HG03432 (cell line): Measurements from ENCODE around the gene DCAF8.
A peak's percentile ranks its signal among the peaks of the same experiment; 100 is the strongest.

Experiments used
- ATAC-seq: cut with Tn5 transposase; IDR thresholded peaks from one replicate; pipeline ENCODE4 v1.9.1; 2021; ENCODE audit warnings: mild to moderate bottlenecking, moderate library complexity; ENCODE audit not compliant: unreplicated experiment

The DCAF8 gene

GRCh38 chr1:160206036-160206389 is 56.3 kb downstream of the DCAF8 start:
- ATAC-seq: peak; percentile 28

- peak; percentile 57 for ATAC-seq
Measured at GRCh38 chr1:160205242-160206035, 56.9 kb downstream of the DCAF8 start, which contains the start of gene PEA15. Gene PEA15 (plus strand): TSS chr1:160205384. CDS start chr1:160211545, 6,161 bp downstream.

- ATAC-seq: peak; percentile 71
Measured at GRCh38 chr1:160204526-160205241, 57.7 kb downstream of the DCAF8 start.

- no peak for ATAC-seq
Measured at GRCh38 chr1:160200786-160201185, 61.6 kb downstream of the DCAF8 start.

GRCh38 chr1:160197231-160197630 is 65.1 kb downstream of the DCAF8 start:
- no peak for ATAC-seq

- ATAC-seq: no peak
Measured at GRCh38 chr1:160196143-160196542, 66.2 kb downstream of the DCAF8 start.

- ATAC-seq: no peak
Measured at GRCh38 chr1:160194737-160195059, 67.7 kb downstream of the DCAF8 start.

GRCh38 chr1:160193832-160194736 is 68.3 kb downstream of the DCAF8 start:
- ATAC-seq: no peak

- peak; percentile 71 for ATAC-seq
Measured at GRCh38 chr1:160193091-160193819, 69.1 kb downstream of the DCAF8 start.

GRCh38 chr1:160192234-160192633 is 70.1 kb downstream of the DCAF8 start:
- ATAC-seq: no peak

GRCh38 chr1:160191756-160192155 is 70.6 kb downstream of the DCAF8 start:
- ATAC-seq: no peak

GRCh38 chr1:160189649-160190625 is 72.4 kb downstream of the DCAF8 start, which contains the start of gene CASQ1:
Gene CASQ1 (plus strand): TSS chr1:160190575. CDS start chr1:160190752, 177 bp downstream.
- ATAC-seq: no peak

- no peak for ATAC-seq
Measured at GRCh38 chr1:160188341-160188740, 74.0 kb downstream of the DCAF8 start.

GRCh38 chr1:160187407-160187806 is 74.9 kb downstream of the DCAF8 start:
- ATAC-seq: no peak

GRCh38 chr1:160186729-160187128 is 75.6 kb downstream of the DCAF8 start:
- ATAC-seq: no peak

- ATAC-seq: no peak
Measured at GRCh38 chr1:160186246-160186645, 76.1 kb downstream of the DCAF8 start.

- no peak for ATAC-seq
Measured at GRCh38 chr1:160179336-160179735, 83.0 kb downstream of the DCAF8 start.

GRCh38 chr1:160178731-160179130 is 83.6 kb downstream of the DCAF8 start:
- no peak for ATAC-seq

GRCh38 chr1:160177667-160178066 is 84.7 kb downstream of the DCAF8 start:
- ATAC-seq: no peak
